Measurements from ENCODE around the gene ADCY1. TPM values are rescaled to one million over a fixed set of nuclear protein-coding genes. Genes with fewer than 3 reads are reported as not detected.

Gene ADCY1
- total and polyA plus RNA-seq, 2 donors from 2014 or later, result 2.9 to 3.7 TPM

DNA sequence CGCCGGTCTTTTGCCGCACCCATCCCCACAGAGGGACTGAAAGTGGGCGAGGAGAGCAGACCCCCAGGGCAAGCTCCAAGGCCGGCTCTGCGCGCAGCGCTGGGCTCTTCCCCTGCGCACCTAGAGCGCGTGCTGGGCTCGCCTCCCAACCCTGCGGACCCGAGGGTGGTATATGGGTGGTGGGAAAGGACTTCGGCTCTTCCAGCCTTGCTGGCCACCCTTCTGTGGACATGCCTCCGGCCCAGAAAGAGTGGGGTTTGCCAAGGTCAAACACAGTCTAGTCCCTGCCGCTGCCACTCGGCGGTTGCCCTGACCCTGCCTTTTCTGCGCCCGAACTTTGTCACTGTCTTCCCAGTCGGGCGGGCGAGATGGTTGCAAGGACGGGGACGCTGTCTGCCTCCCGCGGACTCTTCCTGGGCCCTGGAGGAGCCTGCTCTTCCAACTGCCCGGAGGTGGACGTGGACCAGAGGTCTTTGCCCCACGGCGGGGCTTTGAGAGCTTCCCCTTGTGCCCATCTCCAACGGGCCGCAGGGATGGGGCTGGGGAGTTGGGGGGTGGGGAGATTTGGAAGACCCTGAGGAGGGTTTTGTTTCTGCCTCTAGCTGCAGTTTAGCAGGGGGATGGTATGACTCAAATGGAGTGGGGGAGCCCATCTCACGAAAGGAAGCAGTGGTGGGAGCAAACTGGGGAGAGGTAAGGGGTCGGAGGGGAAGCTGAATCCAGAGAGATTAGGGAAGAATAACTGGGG is 1.5 kb downstream of the ADCY1 start:
- Histone ChIP-seq H3K9me3 (ENCODE audit: control insufficient read depth in 2 of 3, insufficient read depth in 1 of 3, low read length in 3 of 3) (no peaks in the 10 kb centered on the region), H3K4me1 (ENCODE audit: control insufficient read depth in 2 of 3, insufficient read depth in 2 of 3, low read depth in 1 of 3, low read length in 3 of 3) (peaks cover 0 to 12% (median 0%) of the 10 kb centered on the region in 3 donors), H3K27ac (ENCODE audit: low read depth in 2 of 2, low read length in 2 of 2) (no peak overlapping the region), H3K4me3 (ENCODE audit: low read length in 3 of 3) (peak overlapping the region in 2 of 3 donors; percentile 32 to 61), H3K9ac (ENCODE audit: low read length in 3 of 3) (no peak overlapping the region), H3K27me3 (ENCODE audit: control insufficient read depth, insufficient read depth, low read length) (peaks cover 3% of the 10 kb centered on the region), H3K36me3 (ENCODE audit: control insufficient read depth in 2 of 3, insufficient read depth in 3 of 3, low read length in 3 of 3) (no peaks in the 10 kb centered on the region)
- FAIRE-seq (no peak), DNase-seq (no peak)
- intact Hi-C loops (cut with DNase I), result no loop called here
- TF ChIP-seq CTCF (IDR thresholded peaks at IDR 0.05; ENCODE audit: borderline replicate concordance, extremely low read depth, insufficient read depth), result no peak

DNA sequence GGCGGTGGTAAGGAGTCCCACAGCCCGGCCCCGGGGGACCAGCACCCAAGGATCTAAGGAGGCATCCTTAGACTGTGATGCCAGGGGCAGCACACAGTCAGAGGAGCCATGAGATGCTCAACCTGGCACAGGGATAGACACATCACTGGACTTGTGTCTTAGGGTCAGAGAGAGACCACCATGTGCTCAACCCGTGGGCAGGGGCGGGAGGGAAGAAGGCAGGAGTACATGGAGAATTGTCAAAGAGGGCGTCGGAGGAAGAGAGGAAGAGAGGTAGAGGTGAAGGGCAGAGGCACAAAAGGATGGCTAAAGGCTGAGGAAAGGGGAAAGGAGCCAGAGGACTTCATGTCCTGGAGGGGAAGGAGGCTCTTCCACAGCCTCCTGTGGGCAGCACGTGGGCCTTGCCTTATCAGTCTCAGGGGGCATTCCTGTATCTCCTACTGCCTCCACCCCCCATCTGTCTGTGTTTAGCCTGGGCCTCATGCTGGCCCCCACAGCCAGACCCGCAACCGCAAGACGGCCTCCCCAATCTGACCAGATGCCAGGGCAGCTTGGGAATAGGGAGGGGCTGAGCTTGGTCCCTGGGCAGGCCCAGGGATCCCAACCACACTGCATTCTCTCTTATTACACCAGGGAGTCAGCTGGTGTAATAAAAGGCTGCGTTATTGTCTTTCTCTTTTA is 2.2 kb downstream of the ADCY1 start:
- intact Hi-C loops (cut with DNase I), result no loop called here
- Histone ChIP-seq H3K9me3 (ENCODE audit: control insufficient read depth in 2 of 3, insufficient read depth in 1 of 3, low read length in 3 of 3) (no peaks in the 10 kb centered on the region), H3K36me3 (ENCODE audit: control insufficient read depth in 2 of 3, insufficient read depth in 3 of 3, low read length in 3 of 3) (no peaks in the 10 kb centered on the region), H3K27ac (ENCODE audit: low read depth in 2 of 2, low read length in 2 of 2) (no peak overlapping the region), H3K4me1 (ENCODE audit: control insufficient read depth in 2 of 3, insufficient read depth in 2 of 3, low read depth in 1 of 3, low read length in 3 of 3) (peaks cover 0 to 14% (median 0%) of the 10 kb centered on the region in 3 donors), H3K9ac (ENCODE audit: low read length in 3 of 3) (no peak overlapping the region), H3K27me3 (ENCODE audit: control insufficient read depth, insufficient read depth, low read length) (peaks cover 3% of the 10 kb centered on the region), H3K4me3 (ENCODE audit: low read length in 3 of 3) (no peak overlapping the region)
- FAIRE-seq, result no peak
- no peak for TF ChIP-seq CTCF (IDR thresholded peaks at IDR 0.05; ENCODE audit: borderline replicate concordance, extremely low read depth, insufficient read depth)
- no peak for DNase-seq

GRCh38 chr7:45578022-45578421 is 3.9 kb downstream of the ADCY1 start:
- Histone ChIP-seq H3K4me3 (ENCODE audit: low read length in 3 of 3) (no peak overlapping the region), H3K9me3 (ENCODE audit: control insufficient read depth in 2 of 3, insufficient read depth in 1 of 3, low read length in 3 of 3) (no peaks in the 10 kb centered on the region), H3K4me1 (ENCODE audit: control insufficient read depth in 2 of 3, insufficient read depth in 2 of 3, low read depth in 1 of 3, low read length in 3 of 3) (peaks cover 0 to 16% (median 0%) of the 10 kb centered on the region in 3 donors), H3K27me3 (ENCODE audit: control insufficient read depth, insufficient read depth, low read length) (peaks cover 3% of the 10 kb centered on the region), H3K27ac (ENCODE audit: low read depth in 2 of 2, low read length in 2 of 2) (no peak overlapping the region), H3K9ac (ENCODE audit: low read length in 3 of 3) (no peak overlapping the region), H3K36me3 (ENCODE audit: control insufficient read depth in 2 of 3, insufficient read depth in 3 of 3, low read length in 3 of 3) (no peaks in the 10 kb centered on the region)
- FAIRE-seq (no peak), DNase-seq (peak in 1 of 5 donors; percentile 27)
- intact Hi-C loops (cut with DNase I), result no loop called here
- no peak for TF ChIP-seq CTCF (IDR thresholded peaks at IDR 0.05; ENCODE audit: borderline replicate concordance, extremely low read depth, insufficient read depth)
